ENCODE data around the gene KCNC1. TPM values are rescaled to one million over a fixed set of nuclear protein-coding genes. Genes with fewer than 3 reads are reported as not detected.

Gene KCNC1
- total and polyA plus RNA-seq, 2 donors (not counting 1 experiment from before 2014, with no cell fraction given): under 0.01 TPM; not detected in 1

DNA sequence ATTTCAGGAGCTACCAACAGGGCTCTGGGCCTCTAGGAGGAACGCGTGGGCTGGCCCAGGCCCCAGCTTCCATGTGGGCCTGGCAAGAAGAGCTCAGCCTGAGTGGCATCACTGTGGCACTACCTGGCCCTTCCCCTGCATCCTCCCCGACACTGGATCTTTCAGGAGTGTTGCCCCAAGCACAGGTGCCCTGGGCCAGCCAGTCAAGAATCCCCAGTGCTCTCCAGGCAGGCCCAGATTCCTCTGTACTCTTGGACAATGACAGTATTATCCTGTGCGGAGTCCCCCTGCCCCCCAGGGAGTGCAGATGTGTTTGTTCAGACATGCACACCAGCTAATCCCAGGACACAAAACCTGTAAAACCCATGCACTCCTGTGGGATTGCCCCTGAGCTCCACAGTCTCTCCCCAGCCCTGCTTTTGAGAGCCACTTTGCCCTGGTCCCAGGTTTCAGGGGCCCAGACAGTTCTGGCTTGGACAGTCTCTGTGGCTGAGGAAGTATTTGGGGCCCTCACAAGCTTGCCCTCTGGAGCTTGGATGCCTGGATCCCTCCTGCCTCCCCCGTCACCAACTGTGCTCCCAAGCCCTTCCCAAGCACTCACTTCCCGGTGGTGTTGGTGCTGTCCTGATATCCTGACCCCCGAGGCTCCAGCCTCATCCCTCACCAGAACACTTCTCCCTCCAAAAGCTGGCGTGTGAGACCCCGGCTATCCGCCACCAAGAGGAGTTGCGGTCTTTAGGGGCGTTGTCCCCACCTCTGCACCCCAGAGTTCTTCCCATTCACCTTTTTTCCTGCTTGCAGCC lies 39.9 kb downstream of the KCNC1 start:
- Histone ChIP-seq H3K9ac (ENCODE audit: insufficient read depth, low read length) (no peak overlapping the region), H3K4me2 (ENCODE audit: extremely low read depth, insufficient read depth, low read length) (no peak overlapping the region), H2AFZ (ENCODE audit: low read length) (no peak overlapping the region), H3K79me2 (ENCODE audit: control insufficient read depth, insufficient read depth, low read length) (no peaks in the 10 kb centered on the region), H3K4me3 (replicated peaks in 1 of 4; ENCODE audit: control extremely low read depth in 1 of 4, insufficient read depth in 1 of 4, low read depth in 3 of 4, low read length in 4 of 4) (no peak overlapping the region), H3K36me3 (ENCODE audit: control insufficient read depth, insufficient read depth, low read length) (no peaks in the 10 kb centered on the region), H3K4me1 (ENCODE audit: control insufficient read depth, extremely low read depth, insufficient read depth, low read length) (no peaks in the 10 kb centered on the region), H3K9me3 (ENCODE audit: control insufficient read depth, insufficient read depth, low read depth, low read length) (no peaks in the 10 kb centered on the region), H3K27ac (ENCODE audit: insufficient read depth, low read length) (no peak overlapping the region), H3K27me3 (ENCODE audit: control insufficient read depth, insufficient read depth, low read length) (no peaks in the 10 kb centered on the region), H4K20me1 (ENCODE audit: control insufficient read depth, extremely low read depth, insufficient read depth, low read length) (no peaks in the 10 kb centered on the region)
- DNase-seq (ENCODE audit: low read depth in 2 of 2): no peak
- TF ChIP-seq, protein P1, sequence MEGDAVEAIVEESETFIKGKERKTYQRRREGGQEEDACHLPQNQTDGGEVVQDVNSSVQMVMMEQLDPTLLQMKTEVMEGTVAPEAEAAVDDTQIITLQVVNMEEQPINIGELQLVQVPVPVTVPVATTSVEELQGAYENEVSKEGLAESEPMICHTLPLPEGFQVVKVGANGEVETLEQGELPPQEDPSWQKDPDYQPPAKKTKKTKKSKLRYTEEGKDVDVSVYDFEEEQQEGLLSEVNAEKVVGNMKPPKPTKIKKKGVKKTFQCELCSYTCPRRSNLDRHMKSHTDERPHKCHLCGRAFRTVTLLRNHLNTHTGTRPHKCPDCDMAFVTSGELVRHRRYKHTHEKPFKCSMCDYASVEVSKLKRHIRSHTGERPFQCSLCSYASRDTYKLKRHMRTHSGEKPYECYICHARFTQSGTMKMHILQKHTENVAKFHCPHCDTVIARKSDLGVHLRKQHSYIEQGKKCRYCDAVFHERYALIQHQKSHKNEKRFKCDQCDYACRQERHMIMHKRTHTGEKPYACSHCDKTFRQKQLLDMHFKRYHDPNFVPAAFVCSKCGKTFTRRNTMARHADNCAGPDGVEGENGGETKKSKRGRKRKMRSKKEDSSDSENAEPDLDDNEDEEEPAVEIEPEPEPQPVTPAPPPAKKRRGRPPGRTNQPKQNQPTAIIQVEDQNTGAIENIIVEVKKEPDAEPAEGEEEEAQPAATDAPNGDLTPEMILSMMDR (conservative IDR thresholded peaks at IDR 0.05 in 1 of 2, IDR thresholded peaks at IDR 0.05 in 1 of 2; ENCODE audit: low read depth in 1 of 2, low read length in 2 of 2): no peak
- no peak for TF ChIP-seq EZH2 (IDR thresholded peaks at IDR 0.05; ENCODE audit: low read length, missing control alignments)

DNA sequence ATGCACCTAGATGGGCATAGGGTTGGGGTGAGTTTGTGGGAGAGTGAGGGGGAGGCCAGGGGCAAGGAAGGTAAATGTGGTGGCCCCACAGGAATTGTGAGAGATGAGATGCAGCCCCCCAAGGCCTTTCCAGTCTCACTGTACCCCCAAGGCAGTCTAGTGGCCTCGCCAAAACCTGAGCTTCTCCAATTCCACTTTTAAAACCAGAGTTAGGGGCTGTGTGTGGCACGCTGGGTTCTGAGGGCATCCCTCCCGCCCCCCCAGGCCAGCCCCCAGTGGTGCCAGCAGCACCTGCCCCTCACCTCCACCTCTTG lies 40.4 kb downstream of the KCNC1 start:
- Histone ChIP-seq H3K4me1 (ENCODE audit: control insufficient read depth, extremely low read depth, insufficient read depth, low read length) (no peaks in the 10 kb centered on the region), H3K36me3 (ENCODE audit: control insufficient read depth, insufficient read depth, low read length) (no peaks in the 10 kb centered on the region), H3K27me3 (ENCODE audit: control insufficient read depth, insufficient read depth, low read length) (no peaks in the 10 kb centered on the region), H3K4me2 (ENCODE audit: extremely low read depth, insufficient read depth, low read length) (no peak overlapping the region), H3K79me2 (ENCODE audit: control insufficient read depth, insufficient read depth, low read length) (no peaks in the 10 kb centered on the region), H3K9ac (ENCODE audit: insufficient read depth, low read length) (no peak overlapping the region), H2AFZ (ENCODE audit: low read length) (no peak overlapping the region), H3K4me3 (replicated peaks in 1 of 4; ENCODE audit: control extremely low read depth in 1 of 4, insufficient read depth in 1 of 4, low read depth in 3 of 4, low read length in 4 of 4) (no peak overlapping the region), H4K20me1 (ENCODE audit: control insufficient read depth, extremely low read depth, insufficient read depth, low read length) (no peaks in the 10 kb centered on the region), H3K27ac (ENCODE audit: insufficient read depth, low read length) (no peak overlapping the region), H3K9me3 (ENCODE audit: control insufficient read depth, insufficient read depth, low read depth, low read length) (no peaks in the 10 kb centered on the region)
- no peak for TF ChIP-seq EZH2 (IDR thresholded peaks at IDR 0.05; ENCODE audit: low read length, missing control alignments)
- TF ChIP-seq, protein P1 (conservative IDR thresholded peaks at IDR 0.05 in 1 of 2, IDR thresholded peaks at IDR 0.05 in 1 of 2; ENCODE audit: low read depth in 1 of 2, low read length in 2 of 2): no peak
- no peak for DNase-seq (ENCODE audit: low read depth in 2 of 2)

DNA sequence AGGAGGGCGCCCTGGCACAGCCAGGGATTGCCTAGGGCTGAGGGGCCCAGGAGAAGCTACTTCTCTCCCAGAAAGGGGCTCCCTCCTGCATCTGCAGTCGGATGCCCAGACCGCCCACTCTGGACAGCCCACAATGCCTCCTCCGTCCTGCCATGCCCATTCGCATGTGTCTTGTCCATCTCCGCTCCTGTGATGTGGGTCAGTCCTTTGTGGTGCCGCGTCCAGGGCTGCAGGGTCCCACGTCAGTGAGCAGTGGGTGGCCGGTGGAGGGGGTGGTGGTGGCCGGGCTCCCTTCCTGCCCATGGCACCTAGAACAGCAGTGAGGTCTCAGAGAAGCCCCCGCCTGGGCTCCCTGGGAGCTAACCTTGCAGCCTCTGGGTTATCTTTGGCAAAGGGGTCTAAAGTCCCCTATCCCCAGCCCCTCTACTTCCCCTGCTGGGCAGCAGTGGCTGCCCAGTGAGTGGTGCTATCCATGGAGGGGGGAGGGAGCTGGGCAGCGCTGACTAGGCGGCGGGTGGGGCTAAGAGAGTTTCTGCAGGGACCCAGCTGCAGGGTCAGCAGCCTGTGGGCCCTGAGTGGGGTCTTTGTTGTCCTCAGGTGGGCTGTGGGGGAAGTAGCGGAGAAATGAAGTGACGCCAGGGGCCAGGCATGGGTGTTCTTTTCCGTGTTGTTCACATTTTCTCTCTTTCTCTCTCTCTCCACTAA lies 41.1 kb downstream of the KCNC1 start:
- Histone ChIP-seq H3K27ac (ENCODE audit: insufficient read depth, low read length) (no peak overlapping the region), H3K79me2 (ENCODE audit: control insufficient read depth, insufficient read depth, low read length) (no peaks in the 10 kb centered on the region), H3K27me3 (ENCODE audit: control insufficient read depth, insufficient read depth, low read length) (peaks cover 4% of the 10 kb centered on the region), H2AFZ (ENCODE audit: low read length) (no peak overlapping the region), H3K9me3 (ENCODE audit: control insufficient read depth, insufficient read depth, low read depth, low read length) (no peaks in the 10 kb centered on the region), H3K9ac (ENCODE audit: insufficient read depth, low read length) (no peak overlapping the region), H3K4me1 (ENCODE audit: control insufficient read depth, extremely low read depth, insufficient read depth, low read length) (no peaks in the 10 kb centered on the region), H3K4me2 (ENCODE audit: extremely low read depth, insufficient read depth, low read length) (no peak overlapping the region), H3K36me3 (ENCODE audit: control insufficient read depth, insufficient read depth, low read length) (no peaks in the 10 kb centered on the region), H3K4me3 (replicated peaks in 1 of 4; ENCODE audit: control extremely low read depth in 1 of 4, insufficient read depth in 1 of 4, low read depth in 3 of 4, low read length in 4 of 4) (no peak overlapping the region), H4K20me1 (ENCODE audit: control insufficient read depth, extremely low read depth, insufficient read depth, low read length) (no peaks in the 10 kb centered on the region)
- DNase-seq (ENCODE audit: low read depth in 2 of 2): no peak
- no peak for TF ChIP-seq EZH2 (IDR thresholded peaks at IDR 0.05; ENCODE audit: low read length, missing control alignments)
- TF ChIP-seq, protein P1 (conservative IDR thresholded peaks at IDR 0.05 in 1 of 2, IDR thresholded peaks at IDR 0.05 in 1 of 2; ENCODE audit: low read depth in 1 of 2, low read length in 2 of 2): no peak
